ENCODE data around the gene PCDH1. TPM values are rescaled to one million over a fixed set of nuclear protein-coding genes. Genes with fewer than 3 reads are reported as not detected.

The PCDH1 gene
- total and polyA plus RNA-seq, 2 of the 13 experiments (the other 11 are each of a cell fraction or from before 2014, with no cell fraction given) = 0.11 to 0.83 TPM

DNA sequence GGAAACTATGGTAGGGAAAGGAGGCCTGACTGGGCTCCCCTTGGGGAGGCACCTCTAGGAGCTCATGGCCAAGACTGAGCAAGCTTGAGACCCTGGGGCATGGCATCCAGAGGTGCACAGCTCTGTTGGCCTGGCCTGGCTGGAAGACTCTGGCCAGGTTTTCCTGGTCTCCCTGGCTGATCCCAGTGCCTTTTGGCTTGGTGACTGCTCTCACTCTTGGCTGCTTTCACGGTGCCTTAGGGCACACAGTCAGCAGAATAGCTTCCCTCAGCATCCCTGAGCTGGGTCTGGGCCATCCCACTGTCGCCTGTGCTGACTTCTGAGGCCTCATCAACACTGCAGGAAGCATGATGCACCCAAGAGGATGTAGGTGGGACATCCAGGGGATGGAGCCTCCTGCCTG, 32.1 kb upstream of the PCDH1 start:
- Histone ChIP-seq H2AFZ (ENCODE audit: low read length) (no peak overlapping the region), H3K36me3 (replicated peaks in 1 of 2; ENCODE audit: control insufficient read depth in 1 of 2, insufficient read depth in 2 of 2, low read length in 2 of 2) (no peaks in the 10 kb centered on the region), H3K4me2 (ENCODE audit: low read depth, low read length) (no peak overlapping the region), H3K79me2 (ENCODE audit: insufficient read depth, low read length) (no peaks in the 10 kb centered on the region), H3K9ac (ENCODE audit: insufficient read depth, low read depth, low read length) (no peak overlapping the region), H3K27ac (ENCODE audit: extremely low read length, insufficient read depth, low read length) (no peak overlapping the region), H3K4me1 (ENCODE audit: insufficient read depth, low read length) (peaks cover 13% of the 10 kb centered on the region), H3K9me3 (ENCODE audit: low read length) (no peaks in the 10 kb centered on the region), H3K4me3 (replicated peaks in 1 of 3; ENCODE audit: insufficient read depth in 1 of 3, low read depth in 2 of 3, low read length in 3 of 3) (no peak overlapping the region), H4K20me1 (ENCODE audit: insufficient read depth, low read length) (no peaks in the 10 kb centered on the region), H3K27me3 (ENCODE audit: control insufficient read depth in 1 of 2, insufficient read depth in 2 of 2, low read length in 2 of 2) (peaks cover 0 to 16% of the 10 kb centered on the region in 2 experiments; a peak in 3 of 5 replicates)
- POLR2A ChIA-PET = interaction anchor here (0.6 kb wide), 1 partner anchor 13 kb away, joined by 3 read pairs; the partner anchor contains the start of gene DELE1
- no TSS peak for BruUV-seq (replicated peaks)
- 0% methylated on average over 1 of the region's 2 CpGs for WGBS (ENCODE audit: low lambda C conversion rate)
- FAIRE-seq = no peak
- CTCF ChIA-PET (ENCODE audit: low intra/inter-chr PET ratio, low total read pairs) = no interaction called here
- DNase-seq (ENCODE audit: low spot score) = no peak
- TF ChIP-seq LCORL (IDR thresholded peaks at IDR 0.05) (no peak), LCORL (CRISPR knock-in tag; IDR thresholded peaks at IDR 0.05) (no peak), ZNF367 (CRISPR knock-in tag; IDR thresholded peaks at IDR 0.05; ENCODE audit: borderline replicate concordance) (no peak), CEBPB (IDR thresholded peaks at IDR 0.05; ENCODE audit: borderline replicate concordance, low read depth, low read length) (no peak), HDAC1 (CRISPR knock-in tag; IDR thresholded peaks at IDR 0.05) (no peak), ETS1 (CRISPR knock-in tag; IDR thresholded peaks at IDR 0.05) (no peak), PHF21A (CRISPR knock-in tag; IDR thresholded peaks at IDR 0.05) (no peak), SOX13 (IDR thresholded peaks at IDR 0.05) (no peak), SOX13 (CRISPR knock-in tag; conservative IDR thresholded peaks at IDR 0.05 in 1 of 2, IDR thresholded peaks at IDR 0.05 in 1 of 2) (no peak), REPIN1 (CRISPR knock-in tag; IDR thresholded peaks at IDR 0.05; ENCODE audit: borderline replicate concordance, low read depth) (no peak), HNF4G (IDR thresholded peaks at IDR 0.05; ENCODE audit: borderline replicate concordance, low read depth, low read length) (no peak), HNF4G (CRISPR knock-in tag; IDR thresholded peaks at IDR 0.05; ENCODE audit: borderline replicate concordance, low read depth) (no peak), ZNF577 (CRISPR knock-in tag; IDR thresholded peaks at IDR 0.05; ENCODE audit: borderline replicate concordance, low read depth) (no peak), ZNF652 (CRISPR knock-in tag; IDR thresholded peaks at IDR 0.05; ENCODE audit: borderline replicate concordance, low read depth) (no peak)
- TF ChIP-seq, protein P1, sequence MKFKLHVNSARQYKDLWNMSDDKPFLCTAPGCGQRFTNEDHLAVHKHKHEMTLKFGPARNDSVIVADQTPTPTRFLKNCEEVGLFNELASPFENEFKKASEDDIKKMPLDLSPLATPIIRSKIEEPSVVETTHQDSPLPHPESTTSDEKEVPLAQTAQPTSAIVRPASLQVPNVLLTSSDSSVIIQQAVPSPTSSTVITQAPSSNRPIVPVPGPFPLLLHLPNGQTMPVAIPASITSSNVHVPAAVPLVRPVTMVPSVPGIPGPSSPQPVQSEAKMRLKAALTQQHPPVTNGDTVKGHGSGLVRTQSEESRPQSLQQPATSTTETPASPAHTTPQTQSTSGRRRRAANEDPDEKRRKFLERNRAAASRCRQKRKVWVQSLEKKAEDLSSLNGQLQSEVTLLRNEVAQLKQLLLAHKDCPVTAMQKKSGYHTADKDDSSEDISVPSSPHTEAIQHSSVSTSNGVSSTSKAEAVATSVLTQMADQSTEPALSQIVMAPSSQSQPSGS (CRISPR knock-in tag; IDR thresholded peaks at IDR 0.05) = no peak
- ATAC-seq = no peak
- intact Hi-C loops (cut with micrococcal nuclease; ENCODE audit: unreplicated experiment) (no loop called here), in situ Hi-C loops (cut with HindIII; ENCODE audit: extremely low pct_ligation_motif_present, low pct_unique_long_range_greater_than_20kb) (no loop called here)
